GM10248 (cell line): ENCODE results near the gene CMC2.

Experiments
- CTCF ChIA-PET: fragments of 300-600 bp; sonication (Branson Sonifier 250); formaldehyde crosslinking; extraction: SDS; loops from one replicate; lab custom pipeline; 2021; ENCODE audit warnings: antibody characterized with exemption; lab: Yijun Ruan, JAX
- POLR2A ChIA-PET: fragments of 350-650 bp; sonication (Branson Sonifier 250); formaldehyde crosslinking; extraction: SDS; loops from one replicate; lab custom pipeline; 2020; ENCODE audit warnings: antibody characterized with exemption; lab: Yijun Ruan, JAX
- DNase-seq: peaks from one replicate; pipeline ENCODE4 v3.0.0; 2012; ENCODE audit errors: extremely low spot score
- CTCF ChIP-seq: IDR thresholded peaks from 2 replicates; pipeline ENCODE4 v1.5.1; 2012; ENCODE audit warnings: mild to moderate bottlenecking, low read depth; ENCODE audit errors: extremely low read depth, missing control alignments, control extremely low read depth

Gene CMC2

DNA sequence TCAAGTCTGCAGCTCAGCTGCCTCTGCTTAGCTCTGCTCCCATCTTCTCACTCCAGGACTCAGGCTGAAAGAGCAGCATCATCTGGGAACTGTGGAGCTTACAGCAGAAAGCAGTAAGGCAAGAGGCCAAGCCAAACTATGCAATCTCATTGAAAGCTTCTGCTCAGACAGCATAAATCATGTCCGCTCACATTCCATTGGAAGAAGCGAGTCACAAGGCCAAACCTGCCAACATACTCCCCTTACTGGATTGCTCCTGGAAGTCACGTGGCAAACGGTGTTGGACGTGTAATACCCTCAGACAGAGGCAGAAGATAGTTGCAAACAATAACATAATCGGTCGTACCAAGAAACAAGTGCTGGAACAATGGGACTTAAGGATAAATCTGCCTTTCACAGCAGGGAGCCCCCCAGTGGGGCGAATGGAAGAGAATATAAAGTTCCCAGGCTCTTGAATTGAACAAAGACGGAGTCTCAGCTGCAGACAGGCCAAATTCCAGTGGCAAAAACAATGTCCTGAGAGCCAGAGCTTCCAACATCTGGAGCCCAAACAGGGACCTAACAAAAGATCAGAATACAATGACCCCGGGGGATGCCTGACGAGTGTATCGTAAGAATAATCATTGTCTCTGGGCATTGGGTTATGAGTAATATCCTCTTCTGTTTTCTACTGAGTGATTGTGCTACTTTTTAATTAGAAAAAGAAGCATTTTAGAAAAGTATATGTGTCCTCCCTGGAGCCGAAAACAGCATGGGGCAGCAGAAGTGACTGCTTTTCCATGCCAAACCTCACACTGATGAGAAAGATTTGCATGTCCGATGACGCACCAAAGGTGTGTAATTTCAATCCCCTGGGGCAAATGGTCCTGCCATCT lies 68.4 kb downstream of the CMC2 start:
- POLR2A ChIA-PET, result no interaction called here
- DNase-seq, result no peak
- CTCF ChIA-PET, result interaction anchor here (2.9 kb wide), 1 partner anchor 11 kb away, joined by 13 read pairs; no protein-coding TSS in a partner anchor
- no peak for TF ChIP-seq CTCF

DNA sequence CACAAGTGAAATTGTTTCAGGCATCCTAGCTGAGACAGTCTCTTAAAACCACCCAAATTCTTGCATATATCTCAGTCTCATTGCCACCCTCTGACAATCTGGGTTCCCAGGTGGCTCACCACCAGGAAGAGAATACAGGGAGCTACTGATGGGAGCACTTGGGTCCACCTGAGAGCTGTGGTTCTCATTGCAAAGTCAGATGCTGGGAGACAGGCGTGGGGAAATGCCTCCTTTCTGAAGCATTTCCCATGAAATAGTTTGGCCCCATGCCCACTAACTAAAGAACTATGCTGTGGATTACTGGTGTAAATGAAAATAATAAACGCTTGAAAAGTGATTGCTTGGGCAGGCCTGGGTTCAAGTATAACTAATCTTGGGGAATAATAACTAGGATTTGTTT lies 70.3 kb downstream of the CMC2 start:
- DNase-seq, result no peak
- ChIA-PET POLR2A (no interaction called here), CTCF (interaction anchor here (1.2 kb wide), 1 partner anchor 12 kb away, joined by 3 read pairs; no protein-coding TSS in a partner anchor)
- TF ChIP-seq CTCF, result no peak

DNA sequence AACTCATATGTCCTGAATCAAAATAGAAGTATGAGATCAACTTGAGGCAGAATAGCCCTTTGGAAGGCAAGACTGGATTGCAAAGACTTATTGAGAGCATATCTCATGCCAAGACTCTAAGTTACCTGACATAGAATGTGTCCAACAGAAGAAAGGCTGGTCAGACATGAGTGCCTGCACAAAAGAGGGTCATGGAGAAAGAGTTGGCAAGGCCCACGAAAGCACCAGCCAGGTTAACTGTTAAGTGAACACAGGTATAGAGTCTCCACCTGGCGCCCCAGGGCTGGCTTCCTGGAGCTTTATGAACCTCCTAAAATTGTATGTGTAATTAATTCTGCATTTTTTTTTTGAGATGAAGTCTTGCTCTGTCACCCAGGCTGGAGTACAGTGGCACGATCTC lies 71.0 kb downstream of the CMC2 start:
- ChIA-PET POLR2A (no interaction called here), CTCF (no interaction called here)
- TF ChIP-seq CTCF, result no peak
- no peak for DNase-seq

DNA sequence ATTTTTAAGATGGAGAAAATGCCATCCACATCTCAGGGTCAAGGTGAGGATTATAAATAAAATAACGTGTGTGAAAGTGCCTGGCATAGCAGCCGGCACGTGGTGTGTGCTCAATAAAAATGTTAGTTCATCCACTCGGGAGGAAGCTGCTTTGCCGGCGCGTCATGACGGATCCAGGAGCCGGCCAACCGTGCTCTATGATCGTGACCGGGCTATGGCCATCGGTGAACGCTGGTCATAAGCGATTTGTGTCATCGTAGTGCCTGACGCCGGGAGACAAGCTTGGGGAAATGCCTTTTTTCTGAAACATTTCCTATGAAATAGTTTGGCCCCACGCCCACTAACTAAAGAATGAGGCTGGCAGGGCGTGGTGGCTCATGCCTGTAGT lies 74.0 kb downstream of the CMC2 start:
- CTCF ChIA-PET, result interaction anchor here (2.5 kb wide), 1 partner anchor 9 kb away, joined by 14 read pairs; no protein-coding TSS in a partner anchor
- POLR2A ChIA-PET, result no interaction called here
- TF ChIP-seq CTCF, result no peak
- DNase-seq, result no peak

DNA sequence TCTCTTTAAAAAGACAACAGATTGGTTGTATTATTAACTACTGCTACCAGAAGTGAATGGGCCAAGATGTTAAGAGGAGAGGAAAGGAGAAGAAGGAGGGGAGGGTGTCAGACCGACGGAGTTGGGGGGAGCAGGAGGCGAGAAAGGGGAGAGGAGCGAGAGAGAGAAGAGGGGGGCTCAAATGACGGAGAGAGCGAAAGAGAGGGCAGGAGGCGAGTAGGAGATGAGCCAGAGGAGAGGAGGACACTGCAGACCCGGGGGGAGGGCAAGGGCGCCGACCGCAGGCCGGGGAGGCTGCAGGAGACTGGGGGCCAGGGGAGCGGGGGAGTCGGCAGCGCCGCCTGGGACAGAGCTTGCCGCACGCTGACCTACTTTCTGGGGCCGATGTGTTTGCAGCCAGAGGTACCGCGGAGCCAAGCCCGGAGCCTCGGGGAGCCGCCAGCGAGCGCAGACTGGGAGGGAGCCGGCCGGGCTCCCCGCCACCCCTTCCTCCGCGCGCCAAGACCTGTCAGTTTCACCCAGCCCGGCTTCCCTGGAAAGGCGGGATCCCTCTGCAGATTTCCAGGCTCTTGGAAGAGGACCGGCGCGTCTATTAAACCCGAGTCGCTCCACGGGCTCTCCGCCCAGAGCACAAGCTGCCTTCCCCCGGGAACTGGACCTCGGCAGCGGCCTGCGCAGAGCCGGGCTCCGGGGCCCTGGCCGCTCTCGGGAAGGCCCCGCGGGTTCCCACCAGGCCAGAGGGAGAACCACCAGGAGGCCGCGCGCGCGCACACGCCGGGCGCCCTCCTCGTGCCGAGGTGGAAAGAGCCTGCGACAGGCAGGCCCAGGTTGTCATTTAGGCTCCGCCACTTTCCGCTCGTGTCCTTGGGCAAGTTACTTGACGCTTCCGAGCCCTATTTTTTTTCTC lies 74.6 kb downstream of the CMC2 start:
- peak; percentile 31 for DNase-seq
- POLR2A ChIA-PET, result no interaction called here
- CTCF ChIA-PET, result interaction anchor here (1.0 kb wide), 1 partner anchor 42 kb away, joined by 3 read pairs; no protein-coding TSS in a partner anchor
- TF ChIP-seq CTCF, result no peak

DNA sequence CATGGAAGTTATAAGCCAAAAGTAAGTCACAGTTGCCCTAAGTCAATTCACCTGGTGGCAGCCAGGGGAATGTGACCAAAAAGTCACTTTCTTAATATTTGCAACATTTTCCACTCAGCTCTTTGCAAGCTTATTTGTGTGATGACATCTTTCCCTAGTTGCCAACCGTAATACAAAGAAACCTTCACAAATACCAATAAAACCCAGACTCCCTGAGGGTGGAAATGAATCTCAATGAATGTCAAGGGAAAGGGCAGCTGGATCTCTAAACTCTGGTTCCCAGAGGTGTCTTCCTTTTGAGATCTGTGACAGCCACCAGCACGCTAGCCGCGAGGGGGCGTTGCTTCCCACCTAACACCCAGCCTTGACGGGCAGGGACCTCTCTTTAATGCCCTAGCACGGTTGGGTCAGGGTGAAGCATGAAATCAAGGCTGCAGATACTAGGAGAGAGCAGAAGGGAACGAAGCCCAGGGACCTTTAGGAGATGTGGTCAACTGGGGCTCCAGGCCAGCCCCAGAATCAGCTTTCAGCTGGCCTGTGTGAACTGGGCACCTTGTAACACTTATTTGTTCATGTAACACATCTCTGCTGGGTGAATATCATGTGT lies 82.2 kb downstream of the CMC2 start:
- ChIA-PET POLR2A (no interaction called here), CTCF (interaction anchor here (0.7 to 3.0 kb wide), 20 partner anchors 10 to 398 kb away, joined by 3 to 16 read pairs (median 3); no protein-coding TSS in a partner anchor)
- TF ChIP-seq CTCF, result peak; percentile 74
- peak; percentile 65 for DNase-seq
